PC-9 (cell line): ENCODE measurements around the gene WASL.

ENCODE experiments used
- CTCF ChIP-seq: fragments of 200-600 bp; sonication (generic); conservative IDR thresholded peaks from 2 replicates; pipeline ENCODE4 v1.6.1; 2017; ENCODE audit warnings: mixed run types, antibody characterized with exemption, mild to moderate bottlenecking, moderate library complexity
- EZH2 ChIP-seq: fragments of 200-600 bp; sonication (generic); IDR thresholded peaks from 2 replicates; pipeline ENCODE4 v1.8.0; 2017; ENCODE audit warnings: antibody characterized with exemption, low read depth

- TF ChIP-seq CTCF, result no peak
- TF ChIP-seq EZH2, result no peak
These were observed 61.6 kb downstream of the WASL start for GRCh38 chr7:123687161-123687560.
